Stimulated activated CD8-positive, alpha-beta memory T cell treated with anti-CD3 and anti-CD28 coated beads, Interleukin-4, amount 100 ng/mL, for 24 hours (primary cell): ENCODE data around the gene CD93.

Experiments used
- DNase-seq: peaks from one replicate; pipeline ENCODE4 v3.0.0-alpha.2; 2020; ENCODE audit warnings: low read depth

Gene CD93

GRCh38 chr20:23086056-23086566 is at the start of gene CD93:
TSS of gene CD93 (minus strand) at chr20:23086324. CDS start at chr20:23086192, 132 bp downstream.
- DNase-seq: no peak

- DNase-seq: no peak
These were observed 47.5 kb upstream of the CD93 start for GRCh38 chr20:23133560-23133998.

GRCh38 chr20:23132930-23133559 is 46.9 kb upstream of the CD93 start:
- no peak for DNase-seq

- DNase-seq: no peak
These were observed 46.3 kb upstream of the CD93 start for GRCh38 chr20:23132293-23132929.

- no peak for DNase-seq
These were observed 45.6 kb upstream of the CD93 start for GRCh38 chr20:23131766-23132165.

- DNase-seq: no peak
These were observed 44.6 kb upstream of the CD93 start for GRCh38 chr20:23130622-23131140.

- DNase-seq: no peak
These were observed 43.9 kb upstream of the CD93 start for GRCh38 chr20:23129891-23130621.

GRCh38 chr20:23129266-23129665 is 43.1 kb upstream of the CD93 start:
- DNase-seq: no peak

- no peak for DNase-seq
These were observed 42.5 kb upstream of the CD93 start for GRCh38 chr20:23128461-23129125.

- no peak for DNase-seq
These were observed 41.6 kb upstream of the CD93 start for GRCh38 chr20:23127506-23128279.

- no peak for DNase-seq
These were observed 40.3 kb upstream of the CD93 start for GRCh38 chr20:23126281-23127061.

GRCh38 chr20:23125625-23126191 is 39.6 kb upstream of the CD93 start:
- no peak for DNase-seq

- no peak for DNase-seq
These were observed 39.0 kb upstream of the CD93 start for GRCh38 chr20:23125159-23125558.

- DNase-seq: no peak
These were observed 37.8 kb upstream of the CD93 start for GRCh38 chr20:23123886-23124285.

GRCh38 chr20:23122796-23123655 is 36.9 kb upstream of the CD93 start:
- DNase-seq: no peak

GRCh38 chr20:23122321-23122720 is 36.2 kb upstream of the CD93 start:
- no peak for DNase-seq

GRCh38 chr20:23121751-23122320 is 35.7 kb upstream of the CD93 start:
- DNase-seq: no peak

- DNase-seq: no peak
These were observed 35.0 kb upstream of the CD93 start for GRCh38 chr20:23120936-23121750.
